Measurements from ENCODE around the gene BLOC1S6.

BLOC1S6 gene

GRCh38 chr15:45587095-45587862 lies at the start of gene BLOC1S6:
TSS of gene BLOC1S6 (plus strand) at chr15:45587379. CDS start at chr15:45587444, 65 bp downstream.
- DNase-seq: peak; percentile 54 to 95 (median 88)

- no peak for DNase-seq
These were observed 47.5 kb upstream of the BLOC1S6 start for GRCh38 chr15:45539680-45540079.

GRCh38 chr15:45540531-45540930 lies 46.6 kb upstream of the BLOC1S6 start:
- no peak for DNase-seq

GRCh38 chr15:45543051-45543450 lies 44.1 kb upstream of the BLOC1S6 start:
- DNase-seq: no peak

GRCh38 chr15:45544266-45545023 lies 42.7 kb upstream of the BLOC1S6 start:
- DNase-seq: no peak

DNA sequence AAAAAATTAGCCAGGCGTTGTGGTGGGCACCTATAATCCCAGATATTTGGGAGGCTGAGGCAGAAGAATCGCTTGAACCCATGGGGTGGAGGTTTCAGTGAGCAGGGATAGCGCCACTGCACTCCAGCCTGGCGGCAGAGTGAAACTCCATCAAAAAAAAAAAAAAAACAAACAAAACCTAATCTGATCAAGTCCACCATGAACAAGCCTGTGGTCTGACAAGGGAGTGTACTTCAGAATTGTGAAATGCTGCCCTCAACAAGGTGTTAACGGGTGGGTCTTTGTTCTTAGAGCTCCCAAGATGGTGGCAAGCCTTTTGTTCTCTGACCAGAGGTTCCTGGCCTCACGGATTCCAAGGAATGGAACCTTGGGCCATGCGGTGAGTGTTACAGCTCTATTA lies 40.4 kb upstream of the BLOC1S6 start:
- DNase-seq: no peak

DNA sequence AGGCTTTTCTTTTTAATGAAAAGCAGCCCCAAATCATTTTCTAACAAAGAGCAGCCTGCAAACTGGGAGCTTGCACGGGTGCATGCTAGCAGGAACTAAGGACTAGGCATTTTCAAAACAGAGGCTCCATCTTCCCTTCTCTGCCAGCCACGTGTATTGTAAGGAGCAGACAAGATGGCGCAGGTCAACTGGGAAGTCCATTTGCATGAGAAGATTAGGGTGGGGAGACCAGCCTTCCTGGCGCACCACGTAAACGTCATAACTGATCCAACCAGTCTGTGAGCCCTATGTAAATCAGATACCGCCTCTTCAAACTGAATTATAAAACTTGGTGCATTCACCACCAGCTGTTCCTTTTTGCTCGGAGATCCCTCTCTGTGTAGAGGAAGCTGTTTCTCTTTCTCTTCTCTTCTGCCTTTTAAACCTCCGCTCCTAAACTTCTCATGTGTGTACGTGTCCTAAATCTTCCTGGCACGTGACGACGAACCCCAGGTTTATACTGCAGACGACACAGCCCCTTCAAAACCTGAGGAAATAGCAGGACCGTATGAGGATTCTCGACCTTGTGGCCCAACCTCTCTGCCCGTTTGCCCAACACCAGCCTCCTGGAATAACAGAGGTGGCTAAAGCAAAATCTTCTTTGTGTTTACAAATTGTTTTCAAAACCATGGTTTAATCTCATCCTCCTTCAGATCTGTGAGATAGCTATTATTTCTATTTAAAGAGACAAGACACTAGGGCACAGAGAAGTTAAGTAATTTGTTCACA lies 38.2 kb upstream of the BLOC1S6 start:
- no peak for DNase-seq

GRCh38 chr15:45549541-45550220 lies 37.5 kb upstream of the BLOC1S6 start:
- no peak for DNase-seq

- DNase-seq: no peak
These were observed 36.7 kb upstream of the BLOC1S6 start for GRCh38 chr15:45550436-45550835.

DNA sequence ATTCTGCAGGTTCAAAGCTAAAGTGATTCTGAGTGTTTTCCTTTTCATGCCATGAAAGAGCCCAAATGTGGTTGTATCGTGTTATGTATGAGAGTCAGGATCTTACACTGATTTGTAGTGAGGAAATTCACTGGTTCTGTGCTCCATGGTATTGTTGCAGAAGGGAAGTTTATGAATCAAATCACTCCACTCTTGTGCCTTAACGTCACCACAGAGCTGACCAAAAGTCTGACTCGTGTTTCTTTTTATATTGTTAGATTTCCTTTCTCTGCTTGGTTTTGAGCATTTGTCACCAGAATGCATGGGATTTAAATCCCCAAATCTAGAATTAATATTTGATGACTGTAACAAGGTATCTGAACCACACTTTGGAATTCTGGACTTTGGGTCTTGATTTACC lies 35.5 kb upstream of the BLOC1S6 start:
- no peak for DNase-seq

DNA sequence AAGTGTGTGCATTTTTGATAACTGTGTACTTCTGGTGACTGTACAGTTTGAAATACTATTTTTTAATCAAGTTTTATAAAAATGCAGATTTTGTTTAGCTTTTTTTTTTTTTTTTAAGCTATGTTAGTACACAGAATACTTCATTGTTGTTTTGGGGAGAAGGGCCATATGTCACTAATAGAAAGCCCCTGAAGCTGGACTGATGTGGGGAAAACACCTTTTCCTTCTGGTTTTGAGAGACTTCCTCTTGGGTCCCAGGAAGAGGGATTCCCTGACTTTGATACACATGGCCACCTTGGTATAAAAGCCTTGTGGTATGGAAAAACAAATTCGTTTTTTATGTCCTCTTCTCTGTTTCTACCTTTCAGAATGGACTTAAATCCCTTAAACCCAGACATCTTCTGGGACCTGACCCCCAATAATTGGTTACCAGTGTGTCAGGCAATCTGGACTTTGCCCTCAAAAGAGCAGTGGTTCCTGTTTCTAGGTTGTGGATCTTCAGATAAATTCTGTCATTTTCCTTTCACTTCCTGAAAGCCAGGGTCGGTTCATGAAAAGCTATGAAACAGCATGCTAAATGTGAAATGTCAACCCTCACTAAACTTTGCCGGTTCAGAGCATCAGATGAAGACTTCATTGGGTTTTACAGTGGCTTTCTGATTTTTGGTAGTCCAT lies 31.1 kb upstream of the BLOC1S6 start:
- DNase-seq: no peak

DNA sequence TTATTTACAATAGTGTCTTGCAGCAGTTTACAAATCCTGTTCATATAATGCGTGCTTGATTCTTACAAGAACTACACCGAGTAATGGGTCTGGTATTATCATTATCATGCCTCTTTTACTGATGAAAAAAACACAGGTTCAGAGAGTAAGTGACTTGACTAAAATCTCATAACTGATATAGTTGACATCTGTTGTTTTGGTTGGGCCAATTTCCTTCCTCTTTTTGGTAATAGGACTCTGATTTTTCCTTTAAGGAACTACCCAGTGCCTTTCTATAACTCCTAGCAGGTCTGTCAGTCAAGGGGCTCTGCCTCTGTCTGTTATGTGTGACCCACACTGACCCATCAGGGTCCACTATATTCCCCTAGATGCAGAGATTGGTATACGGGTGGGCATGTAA lies 14.6 kb upstream of the BLOC1S6 start:
- no peak for DNase-seq

DNA sequence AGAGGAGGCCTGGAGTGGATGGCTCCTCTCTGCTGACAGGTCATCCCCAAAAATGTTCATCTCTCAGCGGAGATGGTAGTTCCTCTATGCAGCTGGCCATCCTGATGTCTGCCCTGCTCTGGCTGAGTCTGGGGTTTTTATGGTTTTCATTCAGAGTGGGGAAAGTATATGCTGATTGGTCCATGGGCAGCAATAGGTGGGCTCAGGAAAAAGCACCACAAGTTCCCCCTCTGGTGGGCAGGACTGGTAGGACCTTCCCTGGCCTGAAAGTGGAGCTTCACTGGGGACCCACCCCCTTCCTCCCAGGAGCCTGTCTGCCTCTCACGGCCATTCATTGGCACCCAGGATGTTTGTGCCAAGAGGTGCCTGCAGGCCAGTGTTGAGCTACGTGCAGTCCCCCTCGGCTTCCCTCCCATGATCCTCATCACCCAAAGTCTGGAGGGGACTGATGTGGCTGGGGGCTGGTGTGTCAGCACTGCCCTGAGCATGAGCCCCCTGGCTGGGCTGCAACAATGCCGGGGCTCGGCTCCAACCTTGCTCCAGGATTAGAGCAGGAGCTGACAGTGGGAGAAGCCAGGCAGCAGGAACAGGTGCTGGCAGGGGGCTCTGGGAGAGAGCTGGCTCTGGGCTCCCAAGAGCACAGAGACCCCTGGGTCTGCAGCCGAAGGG lies 13.1 kb upstream of the BLOC1S6 start:
- no peak for DNase-seq

DNA sequence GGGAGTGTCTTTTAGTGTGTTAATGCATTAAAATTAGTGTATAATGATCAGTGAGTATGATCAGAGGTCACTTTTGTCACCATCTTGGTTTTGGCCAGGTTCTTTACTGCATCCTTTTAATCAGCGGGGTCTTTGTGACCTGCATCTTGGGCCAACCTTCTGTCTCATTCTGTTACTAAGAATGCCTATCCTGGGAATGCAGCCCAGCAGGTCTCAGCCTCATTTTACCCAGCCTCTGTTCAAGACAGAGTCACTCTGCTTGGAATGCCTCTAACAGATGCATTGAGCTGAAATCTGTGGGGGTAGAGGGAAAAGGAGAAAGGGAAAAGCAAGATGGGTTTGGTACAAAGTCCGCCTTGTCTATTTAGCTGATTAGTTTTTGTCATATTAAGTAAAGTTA lies 5.3 kb upstream of the BLOC1S6 start:
- no peak for DNase-seq

- no peak for DNase-seq
These were observed 3.2 kb upstream of the BLOC1S6 start for GRCh38 chr15:45583731-45584639.

DNA sequence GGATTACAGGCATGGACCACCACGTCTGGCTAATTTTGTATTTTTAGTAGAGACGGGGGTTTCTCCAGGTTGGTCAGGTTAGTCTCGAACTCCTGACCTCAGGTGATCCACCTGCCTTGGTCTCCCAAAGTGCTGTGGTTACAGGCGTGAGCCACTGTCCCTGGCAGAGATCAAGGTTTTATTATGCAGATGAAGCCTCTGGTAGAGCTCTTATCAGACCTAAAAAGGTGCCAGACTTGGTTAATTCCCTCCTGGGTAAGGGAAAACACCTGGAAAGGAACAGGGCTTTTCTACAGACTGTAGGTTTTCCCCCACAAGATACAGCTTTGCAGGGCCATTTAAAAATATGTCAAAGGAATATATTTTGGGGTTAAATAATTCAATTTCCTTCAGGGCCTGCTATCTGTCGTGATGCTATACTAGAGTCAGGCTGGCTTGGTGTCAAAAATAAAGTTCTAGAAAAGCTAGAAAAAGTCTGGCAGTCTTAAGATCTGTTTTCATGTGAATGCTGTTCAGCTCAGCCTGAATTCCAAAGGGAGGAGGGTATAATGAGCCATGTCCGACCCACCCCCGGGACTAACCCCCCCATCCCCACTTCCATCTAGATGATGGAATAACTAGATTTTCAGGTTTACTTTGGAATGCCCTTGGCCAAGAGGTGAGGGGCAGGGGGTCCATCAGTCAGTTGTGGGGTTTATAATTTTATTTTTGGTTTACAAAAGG lies 1.9 kb upstream of the BLOC1S6 start:
- DNase-seq: no peak

DNA sequence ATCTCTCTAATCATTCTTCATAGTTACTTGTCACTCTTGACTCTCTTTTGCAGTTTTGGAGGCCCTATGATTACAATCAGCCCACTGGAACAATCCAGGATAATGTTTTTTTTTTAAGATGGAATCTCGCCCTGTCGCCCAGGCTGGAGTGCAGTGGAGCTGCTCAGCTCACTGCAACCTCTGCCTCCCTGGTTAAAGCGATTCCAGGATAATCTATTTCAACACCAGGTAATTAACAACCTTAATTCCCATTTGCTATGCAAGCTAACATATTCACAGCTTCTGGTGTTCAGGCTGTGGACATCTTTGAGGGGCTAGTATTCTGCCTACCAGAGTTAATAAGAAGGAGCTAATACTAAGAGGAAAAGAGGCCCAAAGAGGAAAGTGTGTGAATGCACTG lies 1.1 kb upstream of the BLOC1S6 start:
- no peak for DNase-seq

- no peak for DNase-seq
These were observed 531 bp upstream of the BLOC1S6 start for GRCh38 chr15:45586601-45587094.

DNA sequence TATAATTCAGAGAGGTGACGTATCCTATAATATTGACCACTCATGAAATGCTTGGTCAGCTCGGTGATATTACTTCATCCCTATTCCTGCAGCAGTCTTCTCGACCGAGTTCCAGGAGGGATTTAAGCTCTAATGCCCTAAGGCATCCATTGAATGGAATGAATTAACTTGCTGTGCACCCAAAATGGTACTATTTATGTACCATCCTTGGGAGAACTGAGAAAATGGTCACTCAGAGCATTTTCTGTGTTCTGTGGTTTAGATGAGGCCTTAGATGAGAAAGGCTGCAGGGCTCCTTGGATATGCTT lies 638 bp downstream of the BLOC1S6 start:
- no peak for DNase-seq

Data from amygdala (tissue), 56 donors.